GM10847 (cell line): ENCODE data around the gene MYO9A.

ENCODE experiments used
- POLR2A ChIP-seq: IDR thresholded peaks from 2 replicates; pipeline ENCODE4 v1.6.1; 2011; ENCODE audit not compliant: insufficient read length; ENCODE audit errors: extremely low read depth

MYO9A gene

GRCh38 chr15:71899674-71900073 lies 218.3 kb downstream of the MYO9A start:
- no peak for TF ChIP-seq POLR2A

GRCh38 chr15:71893691-71894090 lies 224.3 kb downstream of the MYO9A start:
- no peak for TF ChIP-seq POLR2A

- TF ChIP-seq POLR2A: no peak
These were observed 225.6 kb downstream of the MYO9A start for GRCh38 chr15:71892335-71892734.

- TF ChIP-seq POLR2A: no peak
These were observed 226.9 kb downstream of the MYO9A start for GRCh38 chr15:71891026-71891425.

GRCh38 chr15:71889947-71890346 lies 228.0 kb downstream of the MYO9A start:
- no peak for TF ChIP-seq POLR2A

- TF ChIP-seq POLR2A: no peak
These were observed 228.6 kb downstream of the MYO9A start for GRCh38 chr15:71889385-71889784.

- no peak for TF ChIP-seq POLR2A
These were observed 229.2 kb downstream of the MYO9A start for GRCh38 chr15:71888797-71889196.

- TF ChIP-seq POLR2A: no peak
These were observed 232.6 kb downstream of the MYO9A start for GRCh38 chr15:71885390-71885789.

GRCh38 chr15:71883447-71883846 lies 234.5 kb downstream of the MYO9A start:
- no peak for TF ChIP-seq POLR2A

- TF ChIP-seq POLR2A: no peak
These were observed 237.7 kb downstream of the MYO9A start for GRCh38 chr15:71880276-71880675.

GRCh38 chr15:71874245-71874644 lies 243.7 kb downstream of the MYO9A start:
- no peak for TF ChIP-seq POLR2A

GRCh38 chr15:71853543-71853942 lies 264.4 kb downstream of the MYO9A start:
- TF ChIP-seq POLR2A: no peak

GRCh38 chr15:71844916-71845315 lies 273.0 kb downstream of the MYO9A start:
- no peak for TF ChIP-seq POLR2A

- TF ChIP-seq POLR2A: no peak
These were observed 276.4 kb downstream of the MYO9A start for GRCh38 chr15:71841563-71841962.

GRCh38 chr15:71830981-71831380 lies 287.0 kb downstream of the MYO9A start:
- TF ChIP-seq POLR2A: no peak

- TF ChIP-seq POLR2A: no peak
These were observed 291.8 kb downstream of the MYO9A start for GRCh38 chr15:71826196-71826595.

GRCh38 chr15:71825021-71825730 lies 292.8 kb downstream of the MYO9A start:
- no peak for TF ChIP-seq POLR2A

- TF ChIP-seq POLR2A: no peak
These were observed 294.1 kb downstream of the MYO9A start for GRCh38 chr15:71823801-71824200.
